Activated CD4-positive, alpha-beta memory T cell treated with anti-CD3 and anti-CD28 coated beads, Interleukin-2, amount 10 ng/mL, durations not matched to agents 7 days and 5 days (primary cell): ENCODE data around the gene CTR9. TPM values are rescaled to one million over a fixed set of nuclear protein-coding genes. Genes with fewer than 3 reads are reported as not detected.
A peak's percentile ranks its signal among the peaks of the same experiment; 100 is the strongest.

Experiments used
- CTCF ChIA-PET: fragments of 350-600 bp; sonication (Branson Sonifier 250); formaldehyde crosslinking; loops from one replicate; lab custom pipeline; 2021; ENCODE audit warnings: antibody characterized with exemption, inconsistent platforms; lab: Charles Lee
- POLR2A ChIA-PET: fragments of 350-600 bp; sonication (Branson Sonifier 250); formaldehyde crosslinking; loops from one replicate; lab custom pipeline; 2021; ENCODE audit warnings: antibody characterized with exemption; lab: Charles Lee
- DNase-seq: peaks from one replicate; pipeline ENCODE4 v3.0.0-alpha.2; 2020
- H3K27ac Mint-ChIP-seq: one replicate; pipeline ENCODE4 v1.8.0; 2021; ENCODE audit warnings: mild to moderate bottlenecking, mixed read lengths
- H3K27me3 Mint-ChIP-seq: one replicate; pipeline ENCODE4 v1.8.0; 2021; ENCODE audit warnings: mixed read lengths
- H3K36me3 Mint-ChIP-seq: one replicate; pipeline ENCODE4 v1.8.0; 2021; ENCODE audit warnings: low read depth, mixed read lengths
- H3K4me1 Mint-ChIP-seq: one replicate; pipeline ENCODE4 v1.8.0; 2021; ENCODE audit warnings: mixed read lengths
- H3K4me3 Mint-ChIP-seq: one replicate; pipeline ENCODE4 v1.8.0; 2021; ENCODE audit warnings: mild to moderate bottlenecking, mixed read lengths
- H3K9me3 Mint-ChIP-seq: one replicate; pipeline ENCODE4 v1.8.0; 2021; ENCODE audit warnings: mixed read lengths
- total RNA-seq, 2 experiments: library from RNA; stranded (reverse); gene quantifications; one replicate each; pipeline ENCODE4 v1.2.3, GENCODE V29; 2021

The CTR9 gene
- total RNA-seq, 2 experiments from 2014 or later = 48.4 to 54.5 TPM

GRCh38 chr11:10774811-10775210 is 23.8 kb downstream of the CTR9 start:
- CTCF ChIA-PET = no interaction called here
- Mint-ChIP-seq H3K9me3 (no peaks in the 10 kb centered on the region), H3K4me1 (peaks cover 8% of the 10 kb centered on the region), H3K27ac (no peak overlapping the region), H3K4me3 (no peak overlapping the region), H3K36me3 (peaks cover 74% of the 10 kb centered on the region), H3K27me3 (no peaks in the 10 kb centered on the region)
- POLR2A ChIA-PET = no interaction called here
- DNase-seq = no peak

DNA sequence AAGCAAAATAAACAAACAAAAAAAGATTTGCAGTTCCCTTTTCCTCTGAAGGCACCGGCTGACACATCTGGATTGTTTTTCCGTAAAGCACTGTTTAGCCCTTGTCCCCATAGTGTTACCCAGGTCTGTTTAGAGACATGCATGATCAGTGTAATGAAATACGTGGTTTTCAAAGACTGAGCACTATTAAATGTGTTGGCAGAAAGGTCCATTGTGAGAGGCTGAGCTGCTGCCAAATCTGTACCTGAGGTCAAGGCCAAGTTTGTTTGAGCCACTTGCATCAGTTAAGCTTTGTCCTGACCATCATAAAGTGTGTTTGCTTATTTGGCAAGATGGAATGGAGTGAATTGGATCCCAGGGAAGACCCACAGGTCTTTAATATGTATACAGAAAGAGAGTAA is 26.3 kb downstream of the CTR9 start:
- CTCF ChIA-PET = interaction anchor here (2.2 kb wide), 1 partner anchor 16 kb away, joined by 11 read pairs; no protein-coding TSS in a partner anchor
- POLR2A ChIA-PET = interaction anchor here (1.0 kb wide), 1 partner anchor 32 kb away, joined by 3 read pairs; the partner anchor contains the start of gene EIF4G2
- H3K27ac Mint-ChIP-seq = no peak overlapping the region

DNA sequence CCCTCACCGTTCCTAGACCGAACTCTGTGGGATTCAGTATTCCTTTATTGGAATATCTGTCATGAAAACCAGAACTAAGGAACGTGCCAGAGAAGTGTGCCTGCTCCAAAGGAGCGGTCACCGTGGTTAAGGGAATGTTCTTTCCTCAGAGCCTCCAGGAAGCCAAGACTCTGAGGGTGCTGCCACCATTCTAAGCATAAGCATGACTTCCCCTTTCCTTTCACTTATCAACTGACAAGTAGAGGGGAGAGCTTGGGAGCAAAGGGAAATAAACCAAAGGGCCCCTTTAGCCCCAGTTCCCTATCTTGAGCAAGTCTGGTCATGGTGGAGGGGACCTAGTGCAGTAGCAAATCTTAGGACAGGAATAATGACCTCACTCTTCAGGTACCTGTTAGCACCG is 26.8 kb downstream of the CTR9 start:
- Mint-ChIP-seq H3K4me3 (no peak overlapping the region), H3K27ac (no peak overlapping the region), H3K27me3 (no peaks in the 10 kb centered on the region), H3K9me3 (no peaks in the 10 kb centered on the region), H3K4me1 (peaks cover 8% of the 10 kb centered on the region), H3K36me3 (peaks cover 52% of the 10 kb centered on the region)
- no peak for DNase-seq
- CTCF ChIA-PET = interaction anchor here (1.3 to 2.2 kb wide), 2 partner anchors 13 to 16 kb away, joined by 3 to 11 read pairs; no protein-coding TSS in a partner anchor
- POLR2A ChIA-PET = interaction anchor here (1.0 kb wide), 1 partner anchor 31 kb away, joined by 3 read pairs; the partner anchor contains the start of gene EIF4G2

More for the DNA sequence above, 26.3 kb downstream of the CTR9 start:
- DNase-seq = no peak
- peaks cover 8% of the 10 kb centered on the region for H3K4me1 Mint-ChIP-seq
- no peaks in the 10 kb centered on the region for H3K9me3 Mint-ChIP-seq
- no peaks in the 10 kb centered on the region for H3K27me3 Mint-ChIP-seq
- peaks cover 56% of the 10 kb centered on the region for H3K36me3 Mint-ChIP-seq
- no peak overlapping the region for H3K4me3 Mint-ChIP-seq

- peaks cover 51% of the 10 kb centered on the region for H3K36me3 Mint-ChIP-seq
- H3K4me3 Mint-ChIP-seq = no peak overlapping the region
- H3K4me1 Mint-ChIP-seq = peaks cover 8% of the 10 kb centered on the region
- ChIA-PET POLR2A (interaction anchor here (1.0 kb wide), 1 partner anchor 31 kb away, joined by 3 read pairs; the partner anchor contains the start of gene EIF4G2), CTCF (interaction anchor here (1.2 to 1.3 kb wide), 2 partner anchors 13 to 15 kb away, joined by 3 to 5 read pairs; no protein-coding TSS in a partner anchor)
- DNase-seq = no peak
- no peaks in the 10 kb centered on the region for H3K27me3 Mint-ChIP-seq
- no peak overlapping the region for H3K27ac Mint-ChIP-seq
- no peaks in the 10 kb centered on the region for H3K9me3 Mint-ChIP-seq
Observed at GRCh38 chr11:10778217-10778970, 27.3 kb downstream of the CTR9 start.

GRCh38 chr11:10779086-10779485 is 28.0 kb downstream of the CTR9 start:
- Mint-ChIP-seq H3K4me1 (peaks cover 8% of the 10 kb centered on the region), H3K27me3 (no peaks in the 10 kb centered on the region), H3K4me3 (no peak overlapping the region), H3K36me3 (peaks cover 46% of the 10 kb centered on the region), H3K9me3 (no peaks in the 10 kb centered on the region), H3K27ac (no peak overlapping the region)
- CTCF ChIA-PET = interaction anchor here (1.2 to 1.3 kb wide), 2 partner anchors 12 to 14 kb away, joined by 3 to 5 read pairs; no protein-coding TSS in a partner anchor
- POLR2A ChIA-PET = no interaction called here
- DNase-seq = no peak

GRCh38 chr11:10780040-10780439 is 29.0 kb downstream of the CTR9 start:
- no peak for DNase-seq
- peaks cover 37% of the 10 kb centered on the region for H3K36me3 Mint-ChIP-seq
- ChIA-PET POLR2A (no interaction called here), CTCF (no interaction called here)
- peaks cover 8% of the 10 kb centered on the region for H3K4me1 Mint-ChIP-seq
- H3K27me3 Mint-ChIP-seq = no peaks in the 10 kb centered on the region
- no peak overlapping the region for H3K27ac Mint-ChIP-seq
- H3K4me3 Mint-ChIP-seq = no peak overlapping the region
- no peaks in the 10 kb centered on the region for H3K9me3 Mint-ChIP-seq

GRCh38 chr11:10784232-10785145 is 33.4 kb downstream of the CTR9 start:
- DNase-seq = no peak
- no peaks in the 10 kb centered on the region for H3K9me3 Mint-ChIP-seq
- ChIA-PET POLR2A (interaction anchor here (1.4 to 1.5 kb wide), 2 partner anchors 14 to 24 kb away, joined by 4 to 5 read pairs; partner anchors contain the start of gene EIF4G2), CTCF (interaction anchor here (0.8 to 2.6 kb wide), 3 partner anchors 8 to 29 kb away, joined by 3 to 13 read pairs (median 11); no protein-coding TSS in a partner anchor)
- no peaks in the 10 kb centered on the region for H3K27me3 Mint-ChIP-seq
- H3K27ac Mint-ChIP-seq = no peak overlapping the region
- peaks cover 6% of the 10 kb centered on the region for H3K36me3 Mint-ChIP-seq
- no peak overlapping the region for H3K4me3 Mint-ChIP-seq
- no peaks in the 10 kb centered on the region for H3K4me1 Mint-ChIP-seq

DNA sequence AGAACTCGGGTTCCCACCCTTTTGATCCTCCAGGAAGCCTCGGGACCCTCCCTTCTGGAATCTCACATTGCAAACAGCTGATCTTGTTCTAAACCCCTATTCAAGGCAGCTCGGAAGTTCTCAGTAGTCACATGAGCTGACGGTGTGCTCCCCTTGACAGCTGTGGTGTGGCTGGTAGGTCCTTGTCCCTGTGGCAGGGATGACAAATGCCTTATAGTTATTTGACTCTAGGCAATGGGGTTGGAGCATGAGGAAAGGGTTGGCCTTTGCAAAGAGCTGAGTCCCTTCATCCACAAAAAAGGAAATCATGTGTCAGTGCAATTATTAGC is 34.1 kb downstream of the CTR9 start:
- Mint-ChIP-seq H3K27me3 (no peaks in the 10 kb centered on the region), H3K9me3 (no peaks in the 10 kb centered on the region), H3K4me1 (no peaks in the 10 kb centered on the region), H3K36me3 (peaks cover under 1% of the 10 kb centered on the region), H3K4me3 (no peak overlapping the region), H3K27ac (no peak overlapping the region)
- ChIA-PET CTCF (interaction anchor here (2.5 kb wide), 1 partner anchor 15 kb away, joined by 11 read pairs; no protein-coding TSS in a partner anchor), POLR2A (interaction anchor here (1.4 to 1.5 kb wide), 2 partner anchors 13 to 24 kb away, joined by 4 to 5 read pairs; partner anchors contain the start of gene EIF4G2)
- no peak for DNase-seq

GRCh38 chr11:10786451-10786850 is 35.4 kb downstream of the CTR9 start:
- Mint-ChIP-seq H3K27me3 (no peaks in the 10 kb centered on the region), H3K4me1 (no peaks in the 10 kb centered on the region), H3K27ac (no peak overlapping the region), H3K9me3 (no peaks in the 10 kb centered on the region), H3K36me3 (no peaks in the 10 kb centered on the region), H3K4me3 (no peak overlapping the region)
- POLR2A ChIA-PET = no interaction called here
- DNase-seq = no peak
- CTCF ChIA-PET = no interaction called here

DNA sequence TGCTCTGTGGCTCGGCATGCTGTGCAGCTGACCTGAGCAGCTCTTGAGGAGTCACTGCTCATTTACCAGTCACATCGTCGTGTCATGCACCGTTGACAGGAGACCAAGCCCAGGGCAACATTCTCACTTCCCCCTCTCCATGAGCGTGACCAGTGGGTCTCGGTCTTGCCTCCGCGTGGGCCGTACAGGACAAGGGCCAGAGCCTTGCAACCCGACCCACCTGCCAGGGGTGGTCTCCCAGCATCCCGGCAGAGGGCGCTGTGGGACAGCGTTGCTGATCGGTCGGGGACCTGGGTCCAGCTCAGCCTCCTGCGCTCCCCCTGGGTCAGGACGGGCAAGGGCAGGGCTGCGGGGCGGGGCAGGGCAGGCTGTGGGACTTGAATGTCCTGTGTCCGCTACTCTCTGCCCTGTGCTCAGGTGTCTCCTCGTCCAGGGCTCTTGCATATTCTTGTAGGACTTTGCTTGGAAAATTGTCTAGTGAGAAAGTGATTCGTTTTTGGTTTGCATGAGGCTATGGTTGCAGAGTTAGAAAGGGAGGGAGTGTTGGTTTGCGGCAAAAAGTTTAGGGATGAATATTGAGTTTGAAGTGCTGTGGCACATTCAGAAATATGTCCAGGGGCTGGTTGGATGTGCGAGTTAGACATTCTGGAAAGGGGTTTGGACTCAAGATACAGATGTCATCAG is 41.5 kb downstream of the CTR9 start:
- CTCF ChIA-PET = interaction anchor here (0.5 to 6.5 kb wide), 48 partner anchors 9 to 1125 kb away, joined by 3 to 105 read pairs (median 4); partner anchors contain the start of genes CTR9 and EIF4G2
- POLR2A ChIA-PET = interaction anchor here (1.1 to 6.3 kb wide), 5 partner anchors 14 to 228 kb away, joined by 3 to 84 read pairs (median 4); partner anchors contain the start of genes EIF4G2 and ZBED5
- Mint-ChIP-seq H3K9me3 (no peaks in the 10 kb centered on the region), H3K36me3 (peaks cover 27% of the 10 kb centered on the region), H3K4me3 (no peak overlapping the region), H3K27ac (no peak overlapping the region), H3K4me1 (peaks cover 25% of the 10 kb centered on the region), H3K27me3 (peaks cover 5% of the 10 kb centered on the region)
- peak; percentile 86 for DNase-seq

GRCh38 chr11:10793470-10794255 is 42.6 kb downstream of the CTR9 start:
- no peak overlapping the region for H3K4me3 Mint-ChIP-seq
- DNase-seq = no peak
- H3K9me3 Mint-ChIP-seq = no peaks in the 10 kb centered on the region
- H3K4me1 Mint-ChIP-seq = peaks cover 30% of the 10 kb centered on the region
- H3K27ac Mint-ChIP-seq = no peak overlapping the region
- POLR2A ChIA-PET = interaction anchor here (1.2 to 6.3 kb wide), 4 partner anchors 13 to 138 kb away, joined by 3 to 84 read pairs (median 10); partner anchors contain the start of genes EIF4G2 and ZBED5
- H3K27me3 Mint-ChIP-seq = peaks cover 5% of the 10 kb centered on the region
- H3K36me3 Mint-ChIP-seq = peaks cover 35% of the 10 kb centered on the region
- CTCF ChIA-PET = interaction anchor here (0.6 to 6.5 kb wide), 39 partner anchors 10 to 1111 kb away, joined by 3 to 105 read pairs (median 4); partner anchors contain the start of genes CTR9 and EIF4G2
